HEK293T (cell line): ENCODE measurements around the gene MUC12.

ENCODE experiments used
- ARNT ChIP-seq: fragments of 450-650 bp; IDR thresholded peaks from 2 replicates; pipeline ENCODE4 v1.6.1; 2017; ENCODE audit warnings: mild to moderate bottlenecking
- BHLHE40 ChIP-seq: fragments of 450-650 bp; IDR thresholded peaks from 2 replicates; pipeline ENCODE4 v1.6.1; 2016; ENCODE audit warnings: mild to moderate bottlenecking, moderate library complexity, borderline replicate concordance
- CTBP1 ChIP-seq: fragments of 450-650 bp; IDR thresholded peaks from 2 replicates; pipeline ENCODE4 v1.6.1; 2016; ENCODE audit warnings: borderline replicate concordance
- FOXK2 ChIP-seq: fragments of 450-650 bp; IDR thresholded peaks from 2 replicates; pipeline ENCODE4 v1.6.1; 2016; ENCODE audit warnings: mild to moderate bottlenecking
- FOXM1 ChIP-seq: fragments of 450-650 bp; IDR thresholded peaks from 2 replicates; pipeline ENCODE4 v1.6.1; 2017; ENCODE audit warnings: mild to moderate bottlenecking, borderline replicate concordance
- SP1 ChIP-seq: fragments of 450-650 bp; IDR thresholded peaks from 2 replicates; pipeline ENCODE4 v1.6.1; 2017
- ZNF384 ChIP-seq: fragments of 450-650 bp; IDR thresholded peaks from 2 replicates; pipeline ENCODE4 v1.6.1; 2016
- TF ChIP-seq, protein P1 (sequence below): fragments of 450-650 bp; IDR thresholded peaks from 2 replicates; pipeline ENCODE4 v1.6.1; 2016

DNA sequence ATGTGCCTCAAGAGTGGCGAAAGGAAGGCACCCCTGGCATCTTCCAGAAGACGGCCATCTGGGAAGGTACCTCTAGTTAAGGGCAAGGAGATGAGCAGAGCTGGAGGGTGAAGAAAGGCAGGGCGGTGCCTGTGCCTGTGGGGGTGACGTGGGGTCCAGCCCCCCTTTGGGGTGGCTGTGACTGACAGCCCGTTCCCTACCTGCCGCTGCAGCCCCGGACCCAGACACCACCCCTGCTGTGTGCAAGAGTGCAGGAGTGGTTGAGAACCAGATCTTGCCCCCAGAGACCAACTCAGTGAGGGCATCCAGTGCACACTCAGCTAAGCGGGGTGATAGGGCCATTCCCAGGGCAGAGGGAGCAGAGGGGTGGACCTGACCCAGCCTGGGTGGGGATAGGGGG, 46.3 kb downstream of the MUC12 start:
- no peak for TF ChIP-seq BHLHE40
- TF ChIP-seq ARNT = no peak
- TF ChIP-seq CTBP1 = no peak
- TF ChIP-seq, protein P1, sequence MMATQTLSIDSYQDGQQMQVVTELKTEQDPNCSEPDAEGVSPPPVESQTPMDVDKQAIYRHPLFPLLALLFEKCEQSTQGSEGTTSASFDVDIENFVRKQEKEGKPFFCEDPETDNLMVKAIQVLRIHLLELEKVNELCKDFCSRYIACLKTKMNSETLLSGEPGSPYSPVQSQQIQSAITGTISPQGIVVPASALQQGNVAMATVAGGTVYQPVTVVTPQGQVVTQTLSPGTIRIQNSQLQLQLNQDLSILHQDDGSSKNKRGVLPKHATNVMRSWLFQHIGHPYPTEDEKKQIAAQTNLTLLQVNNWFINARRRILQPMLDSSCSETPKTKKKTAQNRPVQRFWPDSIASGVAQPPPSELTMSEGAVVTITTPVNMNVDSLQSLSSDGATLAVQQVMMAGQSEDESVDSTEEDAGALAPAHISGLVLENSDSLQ = no peak
- no peak for TF ChIP-seq SP1
- no peak for TF ChIP-seq FOXM1
- no peak for TF ChIP-seq FOXK2
- no peak for TF ChIP-seq ZNF384
